ENCODE data around the gene MACF1. TPM values are rescaled to one million over a fixed set of nuclear protein-coding genes. Genes with fewer than 3 reads are reported as not detected.
A peak's percentile ranks its signal among the peaks of the same experiment; 100 is the strongest.

MACF1 gene
- total RNA-seq, 5 donors from 2014 or later (not counting 1 experiment from before 2014, with no cell fraction given) = 232 to 596 (median 258) TPM

GRCh38 chr1:39322431-39322830 lies 117.9 kb downstream of the MACF1 start:
- Histone ChIP-seq H3K4me3 (ENCODE audit: control insufficient read depth in 1 of 2, extremely low read depth in 1 of 2, low read length in 1 of 2) (no peak overlapping the region), H3K36me3 (ENCODE audit: control insufficient read depth in 2 of 2, extremely low read depth in 1 of 2, insufficient read depth in 1 of 2, low read length in 1 of 2) (peaks cover 10 to 93% of the 10 kb centered on the region in 2 donors), H3K4me1 (ENCODE audit: control insufficient read depth in 1 of 2, extremely low read depth in 1 of 2, insufficient read depth in 2 of 2, low read length in 2 of 2) (no peaks in the 10 kb centered on the region), H3K27ac (ENCODE audit: low read length) (no peak overlapping the region), H3K9me3 (no peaks in the 10 kb centered on the region), H3K27me3 (replicated peaks in 1 of 2; ENCODE audit: control insufficient read depth in 2 of 2, extremely low read depth in 1 of 2, insufficient read depth in 2 of 2, low read length in 1 of 2) (no peaks in the 10 kb centered on the region)
- WGBS (ENCODE audit: insufficient coverage) = no CpG with 5 or more reads among the region's 6 CpGs
- Mint-ChIP-seq H3K36me3 (peaks cover 55% of the 10 kb centered on the region), H3K27ac (no peak overlapping the region), H3K4me1 (peaks cover 3 to 7% (median 7%) of the 10 kb centered on the region in 3 donors), H3K9me3 (no peaks in the 10 kb centered on the region), H3K4me3 (no peak overlapping the region), H3K27me3 (no peaks in the 10 kb centered on the region)
- DNase-seq (no peak), ATAC-seq (replicated peaks in 1 of 4) (no peak)
- POLR2A ChIA-PET = no interaction called here
- CTCF ChIA-PET = no interaction called here

- H3K27ac Mint-ChIP-seq = no peak overlapping the region
- Histone ChIP-seq H3K9me3 (no peaks in the 10 kb centered on the region), H3K4me3 (ENCODE audit: control insufficient read depth in 1 of 2, extremely low read depth in 1 of 2, low read length in 1 of 2) (no peak overlapping the region), H3K27me3 (replicated peaks in 1 of 2; ENCODE audit: control insufficient read depth in 2 of 2, extremely low read depth in 1 of 2, insufficient read depth in 2 of 2, low read length in 1 of 2) (no peaks in the 10 kb centered on the region), H3K36me3 (ENCODE audit: control insufficient read depth in 2 of 2, extremely low read depth in 1 of 2, insufficient read depth in 1 of 2, low read length in 1 of 2) (peaks cover 5 to 87% of the 10 kb centered on the region in 2 donors), H3K4me1 (ENCODE audit: control insufficient read depth in 1 of 2, extremely low read depth in 1 of 2, insufficient read depth in 2 of 2, low read length in 2 of 2) (peaks cover 2 to 5% of the 10 kb centered on the region in 2 experiments), H3K27ac (ENCODE audit: low read length) (no peak overlapping the region)
- H3K9me3 Mint-ChIP-seq = no peaks in the 10 kb centered on the region
- WGBS (ENCODE audit: insufficient coverage) = 100% methylated on average over 2 of the region's 2 CpGs
- POLR2A ChIA-PET = no interaction called here
- CTCF ChIA-PET = no interaction called here
- peaks cover 17 to 24% (median 21%) of the 10 kb centered on the region in 3 donors for H3K4me1 Mint-ChIP-seq
- H3K27me3 Mint-ChIP-seq = no peaks in the 10 kb centered on the region
- H3K4me3 Mint-ChIP-seq = no peak overlapping the region
- ATAC-seq (replicated peaks in 1 of 4) (no peak), DNase-seq (no peak)
- peaks cover 54% of the 10 kb centered on the region for H3K36me3 Mint-ChIP-seq
Measured at GRCh38 chr1:39324888-39325287, 120.4 kb downstream of the MACF1 start.

GRCh38 chr1:39326836-39327235 lies 122.3 kb downstream of the MACF1 start:
- Histone ChIP-seq H3K4me3 (ENCODE audit: control insufficient read depth in 1 of 2, extremely low read depth in 1 of 2, low read length in 1 of 2) (no peak overlapping the region), H3K4me1 (ENCODE audit: control insufficient read depth in 1 of 2, extremely low read depth in 1 of 2, insufficient read depth in 2 of 2, low read length in 2 of 2) (peaks cover 2 to 13% of the 10 kb centered on the region in 2 experiments), H3K9me3 (no peaks in the 10 kb centered on the region), H3K36me3 (ENCODE audit: control insufficient read depth in 2 of 2, extremely low read depth in 1 of 2, insufficient read depth in 1 of 2, low read length in 1 of 2) (peaks cover 5 to 84% of the 10 kb centered on the region in 2 donors), H3K27ac (ENCODE audit: low read length) (no peak overlapping the region), H3K27me3 (replicated peaks in 1 of 2; ENCODE audit: control insufficient read depth in 2 of 2, extremely low read depth in 1 of 2, insufficient read depth in 2 of 2, low read length in 1 of 2) (no peaks in the 10 kb centered on the region)
- Mint-ChIP-seq H3K4me1 (peaks cover 19 to 30% (median 23%) of the 10 kb centered on the region in 3 donors), H3K4me3 (no peak overlapping the region), H3K27me3 (no peaks in the 10 kb centered on the region), H3K36me3 (peaks cover 55% of the 10 kb centered on the region), H3K9me3 (no peaks in the 10 kb centered on the region), H3K27ac (peak overlapping the region; percentile 7 to 80)
- ChIA-PET POLR2A (interaction anchor here in 1 of 2 donors (0.6 kb wide), 1 partner anchor 1667 kb away, joined by 4 read pairs; no protein-coding TSS in a partner anchor), CTCF (interaction anchor here in 1 of 2 donors (0.7 kb wide), 1 partner anchor 142 kb away, joined by 3 read pairs; no protein-coding TSS in a partner anchor)
- ATAC-seq (replicated peaks in 1 of 4) (no peak), DNase-seq (peak in 1 of 35 experiments; percentile 13)
- no CpG with 5 or more reads among the region's 1 CpG for WGBS (ENCODE audit: insufficient coverage)

DNA sequence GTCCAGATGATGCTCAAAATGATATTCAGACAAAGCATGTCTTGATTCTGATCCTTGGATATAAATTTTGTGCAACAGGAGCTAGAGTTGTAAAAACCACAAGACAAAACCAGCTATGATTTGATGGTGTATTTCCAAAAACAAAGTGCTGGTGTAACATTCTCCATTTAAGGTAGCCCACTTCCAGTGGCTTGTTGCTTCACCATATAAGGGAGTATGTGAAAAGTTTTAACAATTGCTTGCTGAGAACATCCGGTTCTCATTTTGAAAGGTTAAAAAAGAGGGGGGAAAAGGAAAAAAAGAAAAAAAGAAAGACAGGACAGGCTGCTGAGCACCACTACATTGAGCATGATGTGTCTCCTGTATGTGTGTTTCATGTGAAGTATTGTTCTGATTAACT lies 123.6 kb downstream of the MACF1 start:
- H3K4me1 Mint-ChIP-seq = peaks cover 21 to 39% (median 23%) of the 10 kb centered on the region in 3 donors
- Histone ChIP-seq H3K4me1 (ENCODE audit: control insufficient read depth in 1 of 2, extremely low read depth in 1 of 2, insufficient read depth in 2 of 2, low read length in 2 of 2) (peaks cover 2 to 22% of the 10 kb centered on the region in 2 experiments), H3K27me3 (replicated peaks in 1 of 2; ENCODE audit: control insufficient read depth in 2 of 2, extremely low read depth in 1 of 2, insufficient read depth in 2 of 2, low read length in 1 of 2) (no peaks in the 10 kb centered on the region), H3K9me3 (no peaks in the 10 kb centered on the region), H3K36me3 (ENCODE audit: control insufficient read depth in 2 of 2, extremely low read depth in 1 of 2, insufficient read depth in 1 of 2, low read length in 1 of 2) (peaks cover under 1 to 84% of the 10 kb centered on the region in 2 donors), H3K4me3 (ENCODE audit: control insufficient read depth in 1 of 2, extremely low read depth in 1 of 2, low read length in 1 of 2) (peak overlapping the region in 1 of 2 donors; percentile 28), H3K27ac (ENCODE audit: low read length) (peak overlapping the region; percentile 11)
- CTCF ChIA-PET = interaction anchor here in 1 of 2 donors (0.9 kb wide), 1 partner anchor 136 kb away, joined by 4 read pairs; no protein-coding TSS in a partner anchor
- no peaks in the 10 kb centered on the region for H3K9me3 Mint-ChIP-seq
- H3K27ac Mint-ChIP-seq = peak overlapping the region; percentile 39 to 80
- DNase-seq (peak in 1 of 35 experiments; percentile 33), ATAC-seq (replicated peaks in 1 of 4) (peak; percentile 19 to 75 (median 53))
- H3K36me3 Mint-ChIP-seq = peaks cover 56% of the 10 kb centered on the region
- no peaks in the 10 kb centered on the region for H3K27me3 Mint-ChIP-seq
- POLR2A ChIA-PET = interaction anchor here in 1 of 2 donors (0.5 to 1.1 kb wide), 2 partner anchors 27 to 288 kb away, joined by 3 to 8 read pairs; no protein-coding TSS in a partner anchor
- WGBS (ENCODE audit: insufficient coverage) = 40% methylated on average over 1 of the region's 1 CpG
- peak overlapping the region; percentile 15 to 28 (median 18) for H3K4me3 Mint-ChIP-seq

DNA sequence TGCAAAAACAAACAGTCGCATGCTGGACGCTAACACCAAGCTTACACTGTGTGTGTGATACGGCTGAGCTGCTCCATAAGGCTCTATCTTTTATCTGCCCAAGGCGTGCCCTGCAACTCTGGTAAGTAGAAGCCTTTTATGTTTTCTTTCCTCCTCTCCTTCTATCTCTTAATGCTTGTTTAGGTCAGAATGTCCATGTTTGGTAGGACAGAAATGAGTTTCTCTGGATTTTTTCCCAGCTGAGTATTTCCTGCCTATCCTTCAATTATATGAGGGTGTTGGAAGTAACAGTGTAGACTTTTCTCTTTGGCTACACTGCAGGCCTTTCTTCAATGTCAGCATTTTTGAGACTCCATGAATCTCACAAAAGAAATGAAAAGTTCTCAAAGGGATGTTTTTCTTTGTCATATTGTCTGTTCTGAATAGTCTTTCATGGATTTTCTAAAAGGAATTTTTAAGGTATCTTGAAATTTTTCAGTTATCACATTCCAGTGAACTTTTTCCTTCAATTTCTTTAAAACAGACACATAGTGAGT lies 124.2 kb downstream of the MACF1 start:
- H3K4me1 Mint-ChIP-seq = peaks cover 23 to 41% (median 24%) of the 10 kb centered on the region in 3 donors
- Histone ChIP-seq H3K36me3 (ENCODE audit: control insufficient read depth in 2 of 2, extremely low read depth in 1 of 2, insufficient read depth in 1 of 2, low read length in 1 of 2) (peaks cover 0 to 87% of the 10 kb centered on the region in 2 donors), H3K4me3 (ENCODE audit: control insufficient read depth in 1 of 2, extremely low read depth in 1 of 2, low read length in 1 of 2) (peak overlapping the region in 1 of 2 donors; percentile 28)

DNA sequence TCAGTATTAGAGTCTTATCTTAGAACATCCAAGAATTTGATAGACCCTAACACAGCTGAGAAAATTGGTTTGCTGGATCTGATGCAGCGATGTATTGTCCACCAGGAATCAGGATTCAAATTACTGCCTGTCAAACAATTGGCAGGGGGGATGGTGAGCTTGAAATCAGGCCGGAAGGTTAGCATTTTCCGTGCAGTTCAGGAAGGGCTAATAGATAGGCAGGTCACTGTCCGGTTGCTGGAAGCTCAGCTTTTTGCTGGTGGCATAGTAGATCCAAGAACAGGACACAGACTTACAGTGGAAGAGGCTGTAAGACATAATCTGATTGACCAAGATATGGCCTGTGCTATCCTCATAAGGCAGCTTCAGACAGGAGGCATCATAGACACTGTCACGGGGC lies 127.2 kb downstream of the MACF1 start:
- CTCF ChIA-PET = interaction anchor here in 1 of 2 donors (0.6 kb wide), 1 partner anchor 889 kb away, joined by 4 read pairs; no protein-coding TSS in a partner anchor
- Histone ChIP-seq H3K36me3 (ENCODE audit: control insufficient read depth in 2 of 2, extremely low read depth in 1 of 2, insufficient read depth in 1 of 2, low read length in 1 of 2) (peaks cover 0 to 89% of the 10 kb centered on the region in 2 donors), H3K4me1 (ENCODE audit: control insufficient read depth in 1 of 2, extremely low read depth in 1 of 2, insufficient read depth in 2 of 2, low read length in 2 of 2) (peaks cover 2 to 22% of the 10 kb centered on the region in 2 experiments), H3K27me3 (replicated peaks in 1 of 2; ENCODE audit: control insufficient read depth in 2 of 2, extremely low read depth in 1 of 2, insufficient read depth in 2 of 2, low read length in 1 of 2) (no peaks in the 10 kb centered on the region), H3K27ac (ENCODE audit: low read length) (no peak overlapping the region), H3K4me3 (ENCODE audit: control insufficient read depth in 1 of 2, extremely low read depth in 1 of 2, low read length in 1 of 2) (no peak overlapping the region), H3K9me3 (no peaks in the 10 kb centered on the region)
- Mint-ChIP-seq H3K4me3 (no peak overlapping the region), H3K9me3 (no peaks in the 10 kb centered on the region), H3K36me3 (peaks cover 75% of the 10 kb centered on the region), H3K27ac (peak overlapping the region; percentile 9 to 68), H3K4me1 (peaks cover 23 to 54% (median 24%) of the 10 kb centered on the region in 3 donors), H3K27me3 (no peaks in the 10 kb centered on the region)
- WGBS (ENCODE audit: insufficient coverage) = 93% methylated on average over 5 of the region's 5 CpGs
- POLR2A ChIA-PET = no interaction called here
- ATAC-seq (replicated peaks in 1 of 4) (no peak), DNase-seq (no peak)

More for the DNA sequence above, 124.2 kb downstream of the MACF1 start:
- no peaks in the 10 kb centered on the region for H3K9me3 Mint-ChIP-seq
- Histone ChIP-seq H3K27me3 (replicated peaks in 1 of 2; ENCODE audit: control insufficient read depth in 2 of 2, extremely low read depth in 1 of 2, insufficient read depth in 2 of 2, low read length in 1 of 2) (no peaks in the 10 kb centered on the region), H3K9me3 (no peaks in the 10 kb centered on the region), H3K27ac (ENCODE audit: low read length) (peak overlapping the region; percentile 11), H3K4me1 (ENCODE audit: control insufficient read depth in 1 of 2, extremely low read depth in 1 of 2, insufficient read depth in 2 of 2, low read length in 2 of 2) (peaks cover 2 to 22% of the 10 kb centered on the region in 2 experiments)
- H3K27me3 Mint-ChIP-seq = no peaks in the 10 kb centered on the region
- H3K4me3 Mint-ChIP-seq = peak overlapping the region; percentile 11 to 18 (median 15)
- no peak for DNase-seq
- ATAC-seq (replicated peaks in 1 of 4) = peak in 1 of 4 experiments; percentile 19
- WGBS (ENCODE audit: insufficient coverage) = no CpG with 5 or more reads among the region's 4 CpGs
- CTCF ChIA-PET = interaction anchor here in 1 of 2 donors (0.9 kb wide), 1 partner anchor 136 kb away, joined by 4 read pairs; no protein-coding TSS in a partner anchor
- POLR2A ChIA-PET = interaction anchor here in 1 of 2 donors (1.1 kb wide), 1 partner anchor 26 kb away, joined by 3 read pairs; no protein-coding TSS in a partner anchor
- H3K27ac Mint-ChIP-seq = peak overlapping the region; percentile 8 to 44
- peaks cover 59% of the 10 kb centered on the region for H3K36me3 Mint-ChIP-seq
